DND-41 (cell line): Measurements from ENCODE around the gene GORASP2.

Experiments
- ATAC-seq: fragments of 200-7000 bp; cut with Tn5 transposase; 3 replicates; pipeline ENCODE4 v1.9.1; 2021; ENCODE audit warnings: low read depth; ENCODE audit not compliant: insufficient read depth
- DNase-seq: peaks from one replicate; pipeline ENCODE4 v3.0.0-alpha.2; 2020
- H2AFZ ChIP-seq: 2 replicates; pipeline ENCODE4 v1.6.0; 2012; ENCODE audit warnings: low read depth, low read length
- H3K27ac ChIP-seq: 2 replicates; pipeline ENCODE4 v1.5.1; 2012; ENCODE audit warnings: low read length, inconsistent platforms
- H3K27me3 ChIP-seq: fragments of 200-600 bp; sonication (generic); 2 replicates; pipeline ENCODE4 v1.6.0; 2012; ENCODE audit warnings: low read length, mild to moderate bottlenecking, inconsistent platforms; ENCODE audit not compliant: insufficient read depth, poor library complexity
- H3K36me3 ChIP-seq: 2 replicates; pipeline ENCODE4 v1.5.1; 2012; ENCODE audit warnings: low read length, inconsistent platforms; ENCODE audit not compliant: insufficient read depth
- H3K4me1 ChIP-seq: 2 replicates; pipeline ENCODE4 v1.5.1; 2012; ENCODE audit warnings: mild to moderate bottlenecking, low read length; ENCODE audit not compliant: insufficient read depth
- H3K4me2 ChIP-seq: 2 replicates; pipeline ENCODE4 v1.6.0; 2012; ENCODE audit warnings: mild to moderate bottlenecking, moderate library complexity, low read length, inconsistent platforms; ENCODE audit not compliant: insufficient read depth
- H3K4me3 ChIP-seq, 2 experiments: fragments of 200-600 bp in 1 of 2; shearing (Covaris generic) in 1 of 2; 2 replicates each; pipeline ENCODE4 v1.5.1; 2012 to 2016; ENCODE audit warnings: inconsistent platforms in 2 of 2, low read length in 2 of 2, mild to moderate bottlenecking in 2 of 2, low read depth in 1 of 2, moderate library complexity in 1 of 2
- H3K79me2 ChIP-seq: 2 replicates; pipeline ENCODE4 v1.6.0; 2012; ENCODE audit warnings: low read length, inconsistent platforms; ENCODE audit not compliant: insufficient read depth
- H3K9ac ChIP-seq: 2 replicates; pipeline ENCODE4 v1.6.0; 2012; ENCODE audit warnings: low read depth, mild to moderate bottlenecking, inconsistent platforms, low read length, moderate library complexity
- H3K9me3 ChIP-seq: 2 replicates; pipeline ENCODE4 v1.5.1; 2012; ENCODE audit warnings: low read length, moderate library complexity, mild to moderate bottlenecking, inconsistent platforms; ENCODE audit not compliant: insufficient read depth, severe bottlenecking
- H4K20me1 ChIP-seq: 2 replicates; pipeline ENCODE4 v1.6.0; 2012; ENCODE audit warnings: low read length; ENCODE audit not compliant: insufficient read depth
- CTCF ChIP-seq: IDR thresholded peaks from 2 replicates; pipeline ENCODE4 v1.5.1; 2012; ENCODE audit warnings: borderline replicate concordance, low read length, moderate library complexity, mild to moderate bottlenecking; ENCODE audit not compliant: poor library complexity, severe bottlenecking; ENCODE audit errors: extremely low read depth
- EZH2 ChIP-seq: IDR thresholded peaks from 3 replicates; pipeline ENCODE4 v1.6.1; 2012; ENCODE audit warnings: borderline replicate concordance, low read depth, mild to moderate bottlenecking, moderate library complexity, low read length, inconsistent platforms; ENCODE audit not compliant: severe bottlenecking

Gene GORASP2

GRCh38 chr2:170930991-170931266 lies 1.9 kb downstream of the GORASP2 start:
- Histone ChIP-seq H4K20me1 (peaks cover 48% of the 10 kb centered on the region; the same call in 1 of the 2 replicates), H3K79me2 (peaks cover 78% of the 10 kb centered on the region), H2AFZ (no peak overlapping the region), H3K4me3 (peak overlapping the region; percentile 51 to 84; a peak in 3 of 4 replicates), H3K4me1 (peaks cover 46% of the 10 kb centered on the region), H3K4me2 (peak overlapping the region; percentile 76), H3K27me3 (no peaks in the 10 kb centered on the region), H3K27ac (no peak overlapping the region; the same call in 1 of the 2 replicates), H3K36me3 (peaks cover 23% of the 10 kb centered on the region), H3K9ac (peak overlapping the region; percentile 89), H3K9me3 (no peaks in the 10 kb centered on the region)
- DNase-seq (no peak), ATAC-seq (no peak)
- TF ChIP-seq EZH2 (no peak), CTCF (no peak)

GRCh38 chr2:170932166-170932565 lies 3.1 kb downstream of the GORASP2 start:
- ATAC-seq (no peak), DNase-seq (no peak)
- no peak overlapping the region for H3K27ac ChIP-seq
- H3K27me3 ChIP-seq = no peaks in the 10 kb centered on the region
- no peak overlapping the region; a peak in 1 of 4 replicates for H3K4me3 ChIP-seq
- H3K36me3 ChIP-seq = peaks cover 31% of the 10 kb centered on the region
- H3K9ac ChIP-seq = no peak overlapping the region
- peaks cover 57% of the 10 kb centered on the region; the same call in 1 of the 2 replicates for H4K20me1 ChIP-seq
- no peaks in the 10 kb centered on the region for H3K9me3 ChIP-seq
- peaks cover 90% of the 10 kb centered on the region for H3K79me2 ChIP-seq
- peaks cover 42% of the 10 kb centered on the region for H3K4me1 ChIP-seq
- H2AFZ ChIP-seq = no peak overlapping the region
- TF ChIP-seq EZH2 = no peak
- TF ChIP-seq CTCF = no peak
- peak overlapping the region; percentile 76 for H3K4me2 ChIP-seq

- ATAC-seq (no peak), DNase-seq (no peak)
- Histone ChIP-seq H3K9me3 (no peaks in the 10 kb centered on the region), H3K79me2 (peaks cover 95% of the 10 kb centered on the region), H3K27me3 (no peaks in the 10 kb centered on the region), H3K4me3 (no peak overlapping the region), H3K4me1 (peaks cover 34% of the 10 kb centered on the region), H3K9ac (no peak overlapping the region), H3K36me3 (peaks cover 38% of the 10 kb centered on the region), H3K27ac (no peak overlapping the region), H2AFZ (no peak overlapping the region), H3K4me2 (peak overlapping the region; percentile 76; the same call in 1 of the 2 replicates), H4K20me1 (peaks cover 65% of the 10 kb centered on the region; the same call in 1 of the 2 replicates)
- no peak for TF ChIP-seq CTCF
- no peak for TF ChIP-seq EZH2
Measured at GRCh38 chr2:170932948-170933347, 3.9 kb downstream of the GORASP2 start.
